ENCODE data around the gene KRT16. TPM values are rescaled to one million over a fixed set of nuclear protein-coding genes. Genes with fewer than 3 reads are reported as not detected.
"Not testable (repeated sequence)": the region's sequence is repeated elsewhere in the genome, so short reads cannot be mapped to it uniquely, and the experiment has no call there.

KRT16 gene
- polyA plus RNA-seq, 3 donors, result not detected

DNA sequence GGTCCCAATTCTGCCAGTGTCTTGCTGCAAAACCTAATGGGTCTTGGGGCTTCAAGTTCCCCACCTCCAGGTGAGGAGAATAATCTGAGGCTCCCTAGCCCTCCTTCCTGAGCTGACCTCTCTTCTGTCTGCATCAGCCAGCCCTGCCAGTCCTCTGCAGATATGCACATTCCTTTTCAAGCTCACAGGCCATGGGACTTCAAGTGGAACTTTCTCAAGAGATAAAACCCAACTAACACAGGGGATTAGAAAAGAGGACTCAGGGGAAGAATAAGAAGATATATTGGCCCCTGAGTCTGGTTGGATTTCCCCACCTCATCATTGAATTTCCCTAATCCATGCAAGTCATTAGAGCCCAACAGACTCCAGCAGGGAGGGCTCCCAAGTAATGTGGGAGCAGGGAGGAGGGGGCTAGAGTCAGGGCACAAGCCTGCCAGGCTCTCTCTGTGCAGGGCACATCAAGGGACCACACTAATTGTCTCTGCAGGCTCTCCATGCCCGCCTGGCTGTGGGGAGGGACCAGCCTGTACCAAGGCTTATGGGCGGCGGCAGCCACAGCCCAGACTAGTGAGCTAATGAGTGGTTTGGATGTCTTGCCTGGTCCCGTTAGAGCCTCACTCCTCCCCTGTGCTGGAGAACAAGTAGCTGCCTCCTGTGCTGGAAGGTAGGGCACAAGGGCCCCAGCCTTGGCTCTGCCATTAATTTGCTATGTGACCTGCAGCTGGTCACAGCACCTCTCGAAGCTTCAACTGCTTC, 27.1 kb downstream of the KRT16 start:
- no peak overlapping the region for H3K9ac ChIP-seq (ENCODE audit: insufficient read depth, low read length, poor library complexity, severe bottlenecking)
- 88% methylated on average over 2 of the region's 5 CpGs for WGBS (ENCODE audit: insufficient coverage)
- H3K9me3 ChIP-seq (replicated peaks in 1 of 2; ENCODE audit: control insufficient read depth in 1 of 2, insufficient read depth in 1 of 2, low read length in 2 of 2), result no peaks in the 10 kb centered on the region

GRCh38 chr17:41584331-41584927, 28.1 kb downstream of the KRT16 start:
- H3K36me3 ChIP-seq (replicated peaks in 1 of 2; ENCODE audit: control insufficient read depth in 1 of 2, insufficient read depth in 2 of 2, low read length in 2 of 2); H4K20me1 ChIP-seq (ENCODE audit: insufficient read depth, low read length); H3K9ac ChIP-seq (ENCODE audit: insufficient read depth, low read length, poor library complexity, severe bottlenecking); H3K36me3 Mint-ChIP-seq; H3K27ac ChIP-seq (ENCODE audit: low read depth in 1 of 2, low read length in 2 of 2); H3K4me1 Mint-ChIP-seq; H3K9me3 Mint-ChIP-seq; H3K4me2 ChIP-seq (replicated peaks; ENCODE audit: extremely low read depth, low read length, poor library complexity, severe bottlenecking); H3K79me2 ChIP-seq (ENCODE audit: insufficient read depth, low read length); H3K27ac Mint-ChIP-seq; H3K27me3 ChIP-seq (ENCODE audit: control insufficient read depth in 2 of 2, insufficient read depth in 2 of 2, low read length in 2 of 2); H2AFZ ChIP-seq (ENCODE audit: insufficient read depth, low read depth, low read length, poor library complexity, severe bottlenecking); H3K9me3 ChIP-seq (replicated peaks in 1 of 2; ENCODE audit: control insufficient read depth in 1 of 2, insufficient read depth in 1 of 2, low read length in 2 of 2); H3K4me3 Mint-ChIP-seq; DNase-seq; H3K4me1 ChIP-seq (ENCODE audit: control insufficient read depth in 1 of 2, insufficient read depth in 2 of 2, low read length in 2 of 2); H3K4me3 ChIP-seq (replicated peaks in 1 of 3; ENCODE audit: low read depth in 2 of 3, low read length in 3 of 3); intact Hi-C loops (cut with micrococcal nuclease): not testable (repeated sequence)
- WGBS (ENCODE audit: insufficient coverage), result 71% methylated on average over 4 of the region's 8 CpGs
- H3K27me3 Mint-ChIP-seq (ENCODE audit: low read depth in 3 of 3), result peaks cover 3 to 16% (median 10%) of the 10 kb centered on the region in 3 donors

More for the DNA sequence above, 27.1 kb downstream of the KRT16 start:
- Histone ChIP-seq H3K27me3 (ENCODE audit: control insufficient read depth in 2 of 2, insufficient read depth in 2 of 2, low read length in 2 of 2) (no peaks in the 10 kb centered on the region), H3K27ac (ENCODE audit: low read depth in 1 of 2, low read length in 2 of 2) (no peak overlapping the region), H3K4me1 (ENCODE audit: control insufficient read depth in 1 of 2, insufficient read depth in 2 of 2, low read length in 2 of 2) (no peaks in the 10 kb centered on the region), H2AFZ (ENCODE audit: insufficient read depth, low read depth, low read length, poor library complexity, severe bottlenecking) (no peak overlapping the region), H4K20me1 (ENCODE audit: insufficient read depth, low read length) (no peaks in the 10 kb centered on the region), H3K4me3 (replicated peaks in 1 of 3; ENCODE audit: low read depth in 2 of 3, low read length in 3 of 3) (no peak overlapping the region), H3K4me2 (replicated peaks; ENCODE audit: extremely low read depth, low read length, poor library complexity, severe bottlenecking) (no peak overlapping the region), H3K79me2 (ENCODE audit: insufficient read depth, low read length) (no peaks in the 10 kb centered on the region), H3K36me3 (replicated peaks in 1 of 2; ENCODE audit: control insufficient read depth in 1 of 2, insufficient read depth in 2 of 2, low read length in 2 of 2) (no peaks in the 10 kb centered on the region)
- peaks cover 5 to 16% (median 6%) of the 10 kb centered on the region in 3 donors for H3K27me3 Mint-ChIP-seq (ENCODE audit: low read depth in 3 of 3)
- H3K4me1 Mint-ChIP-seq, result no peaks in the 10 kb centered on the region
- no peak overlapping the region for H3K4me3 Mint-ChIP-seq
- DNase-seq, result no peak
- no peak overlapping the region for H3K27ac Mint-ChIP-seq
- no peak for TF ChIP-seq CTCF (IDR thresholded peaks at IDR 0.05)
- intact Hi-C loops (cut with micrococcal nuclease), result no loop called here
- H3K9me3 Mint-ChIP-seq, result no peaks in the 10 kb centered on the region
- H3K36me3 Mint-ChIP-seq, result no peaks in the 10 kb centered on the region

All from CD14-positive monocyte (primary cell).